ENCODE results near the gene ADGRL4.

- TF ChIP-seq CTCF (IDR thresholded peaks at IDR 0.05; ENCODE audit: low read length), result no peak
- no peak for TF ChIP-seq EZH2 (optimal IDR thresholded peaks at IDR 0.05; ENCODE audit: low read depth, low read length)
- no peak for TF ChIP-seq EZH2phosphoT487 (IDR thresholded peaks at IDR 0.05; ENCODE audit: low read length)
Observed at GRCh38 chr1:78996791-78997190, 9.7 kb downstream of the ADGRL4 start.

All from MM.1S (cell line).